OCI-LY7 (cell line): ENCODE data around the gene XYLT1.

ENCODE experiments used
- EZH2phosphoT487 ChIP-seq: fragments of 200-600 bp; sonication (generic); IDR thresholded peaks from 2 replicates; pipeline ENCODE4 v1.6.1; 2018; ENCODE audit warnings: low read depth, borderline replicate concordance, mild to moderate bottlenecking, mixed run types, antibody characterized with exemption, low read length, moderate library complexity, mixed read lengths
- TF ChIP-seq, protein P1 (sequence below): fragments of 200-600 bp; sonication (generic); conservative IDR thresholded peaks from 2 replicates; pipeline ENCODE4 v1.5.1; 2014; ENCODE audit warnings: mild to moderate bottlenecking, antibody characterized with exemption, low read length, moderate library complexity, mixed read lengths

DNA sequence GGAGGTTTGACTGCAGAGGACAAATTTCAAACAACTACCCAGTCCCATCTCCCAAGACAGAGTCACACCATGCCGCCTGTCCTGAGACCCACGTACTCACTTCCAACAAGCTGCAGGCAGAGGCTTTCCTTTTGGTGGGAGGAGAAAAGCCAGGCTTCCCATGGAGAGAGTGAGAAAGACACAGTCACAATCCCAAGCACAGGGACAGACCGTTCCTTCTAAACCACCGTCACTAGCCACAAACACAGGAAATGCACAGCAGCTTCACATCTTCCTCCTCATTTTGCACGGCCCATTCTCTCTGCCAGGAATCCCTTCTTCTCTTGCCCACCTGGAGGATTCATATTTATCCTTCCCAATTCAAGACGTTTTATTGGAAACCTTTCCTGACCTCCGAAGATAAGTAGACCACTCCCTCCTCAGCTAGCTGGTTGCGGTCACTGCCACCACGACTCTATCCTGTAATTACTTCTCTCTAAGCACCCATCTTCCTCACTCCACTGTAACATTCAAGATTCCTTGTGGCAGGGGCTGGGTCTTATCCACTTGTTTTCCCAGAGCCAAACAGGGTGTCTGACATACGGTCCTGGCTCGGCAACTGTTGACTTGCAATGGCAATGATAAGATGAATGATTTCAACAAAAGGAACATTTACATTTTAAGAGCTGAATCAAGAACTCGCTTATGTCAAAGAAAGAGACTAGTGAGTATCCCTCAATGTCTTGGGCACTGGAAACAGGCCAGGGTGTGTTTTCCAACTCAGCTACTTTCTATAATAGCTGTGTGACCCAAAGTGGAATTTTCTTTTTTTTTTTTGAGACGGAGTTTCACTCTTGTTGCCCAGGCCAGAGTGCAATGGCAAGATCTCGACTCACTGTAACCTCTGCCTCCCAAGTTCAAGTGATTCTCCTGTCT is 87.6 kb downstream of the XYLT1 start:
- TF ChIP-seq, protein P1, sequence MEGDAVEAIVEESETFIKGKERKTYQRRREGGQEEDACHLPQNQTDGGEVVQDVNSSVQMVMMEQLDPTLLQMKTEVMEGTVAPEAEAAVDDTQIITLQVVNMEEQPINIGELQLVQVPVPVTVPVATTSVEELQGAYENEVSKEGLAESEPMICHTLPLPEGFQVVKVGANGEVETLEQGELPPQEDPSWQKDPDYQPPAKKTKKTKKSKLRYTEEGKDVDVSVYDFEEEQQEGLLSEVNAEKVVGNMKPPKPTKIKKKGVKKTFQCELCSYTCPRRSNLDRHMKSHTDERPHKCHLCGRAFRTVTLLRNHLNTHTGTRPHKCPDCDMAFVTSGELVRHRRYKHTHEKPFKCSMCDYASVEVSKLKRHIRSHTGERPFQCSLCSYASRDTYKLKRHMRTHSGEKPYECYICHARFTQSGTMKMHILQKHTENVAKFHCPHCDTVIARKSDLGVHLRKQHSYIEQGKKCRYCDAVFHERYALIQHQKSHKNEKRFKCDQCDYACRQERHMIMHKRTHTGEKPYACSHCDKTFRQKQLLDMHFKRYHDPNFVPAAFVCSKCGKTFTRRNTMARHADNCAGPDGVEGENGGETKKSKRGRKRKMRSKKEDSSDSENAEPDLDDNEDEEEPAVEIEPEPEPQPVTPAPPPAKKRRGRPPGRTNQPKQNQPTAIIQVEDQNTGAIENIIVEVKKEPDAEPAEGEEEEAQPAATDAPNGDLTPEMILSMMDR = no peak
- TF ChIP-seq EZH2phosphoT487 = no peak
